HUDEP-2 (cell line): Measurements from ENCODE around the gene KLHDC9.
A peak's percentile ranks its signal among the peaks of the same experiment; 100 is the strongest.
"Not testable (repeated sequence)": the region's sequence is repeated elsewhere in the genome, so short reads cannot be mapped to it uniquely, and the experiment has no call there.

Experiments used
- DNase-seq, 76 experiments: peaks; one replicate each; lab custom pipeline; 2025; ENCODE audit not compliant: unreplicated experiment in 76 of 76; lab: John Stamatoyannopoulos, UW

Gene KLHDC9, protein sequence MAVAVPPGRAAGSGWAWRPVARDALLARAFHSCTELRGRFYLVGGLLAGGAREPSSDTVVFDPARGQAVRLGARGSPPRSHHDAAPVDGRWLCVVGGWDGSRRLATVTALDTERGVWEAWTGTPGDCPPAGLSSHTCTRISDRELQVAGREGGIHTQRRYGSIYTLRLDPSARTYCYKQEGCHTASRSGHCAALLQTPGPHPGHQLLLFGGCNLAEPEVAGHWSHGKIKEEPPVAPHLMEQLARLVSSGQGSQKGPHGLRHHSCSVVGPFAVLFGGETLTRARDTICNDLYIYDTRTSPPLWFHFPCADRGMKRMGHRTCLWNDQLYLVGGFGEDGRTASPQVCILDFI

DNA sequence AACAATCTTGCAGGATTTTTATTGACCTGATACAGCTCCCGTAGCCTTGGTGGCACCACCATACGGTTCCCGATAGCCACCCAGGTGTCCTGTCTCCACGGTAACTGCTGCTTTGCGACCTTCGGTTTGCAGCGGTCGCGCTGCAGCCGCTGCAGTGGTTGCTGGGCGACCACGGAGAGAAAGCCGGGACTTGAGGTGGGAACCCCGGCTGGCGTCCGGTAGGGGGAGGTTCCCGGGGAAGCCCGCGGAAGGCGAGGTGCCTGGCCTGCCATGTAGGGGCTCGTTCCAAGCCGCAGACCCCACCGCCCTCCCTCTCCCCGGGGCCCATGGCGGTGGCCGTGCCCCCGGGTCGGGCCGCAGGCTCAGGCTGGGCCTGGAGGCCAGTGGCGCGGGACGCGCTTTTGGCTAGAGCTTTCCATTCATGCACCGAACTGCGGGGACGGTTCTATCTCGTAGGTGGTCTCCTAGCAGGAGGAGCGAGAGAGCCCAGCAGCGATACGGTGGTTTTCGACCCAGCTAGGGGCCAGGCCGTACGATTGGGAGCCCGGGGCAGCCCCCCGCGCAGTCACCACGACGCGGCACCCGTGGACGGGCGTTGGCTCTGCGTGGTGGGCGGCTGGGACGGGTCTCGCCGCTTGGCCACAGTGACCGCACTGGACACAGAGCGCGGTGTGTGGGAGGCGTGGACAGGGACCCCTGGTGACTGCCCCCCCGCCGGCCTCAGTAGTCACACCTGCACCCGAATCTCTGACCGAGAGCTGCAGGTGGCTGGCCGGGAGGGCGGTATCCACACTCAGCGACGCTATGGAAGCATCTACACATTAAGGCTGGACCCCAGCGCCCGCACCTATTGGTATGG lies at the start of gene KLHDC9:
TSS of gene KLHDC9 (plus strand) at position 152 of the 859 bp plus-strand sequence. CDS start at position 327, 175 bp downstream.
- peak in 12 of 76 experiments; percentile 6 to 38 (median 20) for DNase-seq

DNA sequence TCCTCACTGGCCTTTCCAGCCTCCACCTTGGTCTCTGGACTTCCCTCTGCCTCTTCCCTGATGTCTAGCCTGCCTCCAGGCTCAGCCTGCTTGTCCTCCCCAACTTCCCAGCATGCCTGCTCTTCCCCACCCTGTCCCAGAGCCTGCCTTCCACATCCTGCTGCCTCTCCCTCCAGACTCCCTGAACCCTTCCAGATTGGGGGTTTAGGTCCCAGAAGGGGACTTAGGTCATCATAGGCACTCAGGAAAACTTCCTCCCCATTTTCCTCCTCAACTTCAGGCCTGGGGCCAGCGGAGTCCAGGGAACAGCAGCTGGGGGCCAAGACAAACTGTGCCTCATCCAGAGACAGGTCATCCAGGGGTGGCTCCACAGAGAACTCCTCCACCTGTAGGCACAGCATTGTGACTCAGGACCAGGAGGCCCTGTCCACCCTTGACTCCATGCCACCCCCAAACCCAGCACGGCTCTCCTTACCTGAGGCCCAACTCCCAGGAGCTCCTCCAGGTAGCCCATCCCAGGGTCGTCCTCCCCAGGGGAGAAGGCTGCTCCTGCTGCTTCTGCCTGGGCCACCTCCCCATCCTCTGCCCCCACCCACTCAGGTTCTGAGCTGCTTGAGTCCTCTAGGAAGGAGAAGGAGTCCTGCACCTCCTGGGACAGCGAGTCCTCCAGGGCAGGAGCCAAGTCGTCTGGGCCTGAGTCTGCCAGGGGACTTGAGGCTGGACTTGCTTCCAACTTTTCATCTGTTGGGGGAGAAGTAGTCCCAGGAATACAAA lies 49.0 kb upstream of the KLHDC9 start:
- no peak for DNase-seq

DNA sequence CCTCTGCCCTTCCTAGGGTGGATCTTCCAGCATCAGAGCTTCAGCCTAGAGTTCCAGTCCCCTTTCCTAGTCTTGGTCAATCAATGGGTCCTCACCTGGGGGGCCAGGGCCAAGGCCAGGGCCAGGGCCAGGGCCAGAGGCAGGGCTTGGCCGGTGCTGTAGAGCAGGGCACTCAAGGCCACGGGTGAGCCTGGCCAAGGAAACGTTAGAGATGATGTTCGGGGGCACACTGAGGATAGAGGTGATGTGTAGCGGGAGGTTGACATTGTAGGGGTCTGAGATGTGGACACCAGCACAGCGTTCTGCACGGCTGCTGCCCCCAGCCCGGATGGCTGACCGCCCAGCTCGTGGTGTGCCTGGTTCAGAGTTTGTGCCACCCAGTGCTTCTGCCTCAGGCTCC lies 46.9 kb upstream of the KLHDC9 start:
- no peak for DNase-seq

DNA sequence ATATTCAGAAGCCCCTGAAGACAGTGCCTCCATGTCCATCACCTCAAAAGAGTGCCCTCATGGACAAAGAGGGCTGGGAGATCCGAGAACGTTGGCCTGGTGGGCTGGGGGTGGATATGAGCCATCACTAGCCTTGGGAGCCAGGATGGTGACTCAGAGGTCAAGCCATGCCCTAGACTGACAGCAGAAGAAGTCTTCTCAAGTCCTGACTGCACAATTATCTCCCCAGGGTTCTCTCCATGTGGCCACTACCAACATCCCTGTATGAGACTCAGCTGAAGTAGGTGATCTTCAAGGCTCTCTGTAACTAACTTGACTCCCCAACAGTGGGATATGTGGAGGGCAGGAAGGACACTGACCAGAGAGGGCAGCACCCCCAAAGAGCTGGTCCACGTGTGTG lies 45.3 kb upstream of the KLHDC9 start:
- DNase-seq, result no peak

DNA sequence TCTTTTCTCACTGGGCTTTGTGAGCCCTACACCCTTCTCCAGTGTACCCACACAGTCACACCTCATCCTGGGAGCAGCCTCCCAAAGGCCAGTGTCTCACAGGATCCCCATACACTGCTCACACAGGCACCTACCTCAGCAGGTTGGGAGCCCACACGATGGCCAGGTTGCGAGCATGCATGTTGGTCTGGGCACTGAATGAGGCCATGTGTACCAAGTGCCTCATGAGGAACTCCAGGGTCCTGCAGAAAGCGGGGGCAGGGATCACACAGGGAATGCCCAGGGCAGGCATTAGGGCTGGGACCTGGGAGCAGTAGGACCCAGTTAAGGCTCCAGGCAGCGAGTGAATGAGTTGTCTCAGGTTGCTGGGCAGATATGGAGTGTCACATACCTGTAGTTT lies 43.9 kb upstream of the KLHDC9 start:
- no peak for DNase-seq

DNA sequence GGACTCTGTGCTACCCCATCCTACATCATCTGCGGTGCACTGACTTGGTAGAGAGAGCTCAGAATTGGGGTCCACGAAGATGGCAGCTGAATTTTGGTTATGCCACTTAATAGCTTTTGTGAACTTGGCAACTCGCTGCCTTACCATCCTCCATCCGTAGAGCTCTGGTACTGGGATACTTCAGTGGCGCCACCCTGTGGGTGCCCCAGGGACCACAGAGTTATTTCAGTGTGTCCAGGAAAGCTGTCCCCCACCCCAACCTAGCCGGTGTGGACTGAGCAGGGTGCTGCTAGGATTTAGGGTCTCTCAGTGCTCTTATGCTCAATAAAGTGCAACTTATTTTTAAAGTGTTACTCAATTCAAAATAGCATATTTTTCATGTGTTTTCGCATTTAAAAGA lies 43.4 kb upstream of the KLHDC9 start:
- peak in 2 of 76 experiments; percentile 13 for DNase-seq

DNA sequence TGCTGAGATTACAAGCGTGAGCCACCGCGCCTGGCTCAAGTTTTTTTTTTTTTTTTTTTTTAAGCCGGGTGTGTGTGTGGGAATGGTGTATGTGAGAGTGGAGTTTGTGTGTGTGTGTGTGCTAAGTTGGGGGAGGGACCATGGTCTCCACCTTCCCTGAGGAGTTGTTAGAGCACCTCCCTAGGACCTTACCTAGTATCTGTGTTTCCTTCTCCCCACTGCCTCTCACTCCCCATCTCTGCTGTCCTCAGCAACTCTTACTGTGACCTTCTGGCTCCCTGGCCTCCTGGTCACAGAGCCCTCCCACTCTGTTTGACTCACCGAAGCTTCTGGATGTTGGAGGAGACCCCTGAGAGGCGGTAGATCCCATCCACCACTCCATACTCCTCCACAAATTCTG lies 38.9 kb upstream of the KLHDC9 start:
- DNase-seq, result no peak

DNA sequence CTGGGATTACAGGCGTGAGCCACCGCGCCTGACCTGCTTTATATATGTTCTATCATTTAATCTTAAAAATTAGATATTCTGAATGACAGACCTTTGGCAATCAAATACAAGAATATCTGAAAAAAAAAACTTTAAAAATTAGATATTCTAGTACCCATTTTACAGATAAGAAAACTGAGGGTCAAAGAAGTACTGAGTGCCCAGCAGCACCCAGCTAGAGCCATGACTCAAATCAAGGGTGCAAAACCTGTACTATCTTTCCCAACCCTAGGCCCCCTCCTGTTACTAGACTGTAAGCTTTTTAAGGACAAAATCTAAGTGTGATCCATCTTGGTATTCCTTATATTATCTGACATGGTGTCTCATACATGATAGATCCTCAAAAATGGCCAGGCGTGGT lies 36.7 kb upstream of the KLHDC9 start:
- DNase-seq, result no peak

DNA sequence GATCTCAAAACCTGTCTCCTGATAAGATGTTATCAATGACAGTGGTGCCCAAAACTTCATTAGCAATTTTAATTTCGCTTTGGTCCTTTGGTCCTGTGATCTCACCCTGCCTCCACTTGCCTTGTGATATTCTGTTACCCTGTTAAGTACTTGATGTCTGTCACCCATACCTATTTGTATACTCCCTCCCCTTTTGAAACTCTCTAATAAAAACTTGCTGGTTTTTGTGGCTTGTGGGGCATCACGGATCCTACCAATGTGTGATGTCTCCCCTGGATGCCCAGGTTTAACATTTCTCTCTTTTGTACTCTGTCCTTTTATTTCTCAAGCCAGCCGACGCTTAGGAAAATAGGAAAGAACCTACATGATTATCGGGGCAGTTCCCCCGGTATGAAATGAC lies 34.2 kb upstream of the KLHDC9 start:
- not testable (repeated sequence) for DNase-seq

DNA sequence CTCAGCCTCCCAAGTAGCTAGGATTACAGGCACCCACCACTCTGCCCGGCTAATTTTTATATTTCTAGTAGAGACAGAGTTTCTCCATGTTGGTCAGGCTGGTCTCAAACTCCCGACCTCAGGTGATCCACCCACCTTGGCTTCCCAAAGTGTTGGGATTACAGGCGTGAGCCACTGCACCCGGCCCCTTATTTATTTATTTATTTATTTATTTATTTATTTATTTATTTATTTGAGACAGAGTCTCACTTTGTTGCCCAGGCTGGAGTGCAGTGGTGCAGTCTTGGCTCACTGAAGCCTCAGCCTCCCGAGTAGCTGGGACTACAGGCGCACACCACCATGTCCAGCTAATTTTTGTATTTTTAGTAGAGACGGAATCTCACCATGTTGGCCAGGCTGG lies 32.5 kb upstream of the KLHDC9 start:
- DNase-seq, result not testable (repeated sequence)

DNA sequence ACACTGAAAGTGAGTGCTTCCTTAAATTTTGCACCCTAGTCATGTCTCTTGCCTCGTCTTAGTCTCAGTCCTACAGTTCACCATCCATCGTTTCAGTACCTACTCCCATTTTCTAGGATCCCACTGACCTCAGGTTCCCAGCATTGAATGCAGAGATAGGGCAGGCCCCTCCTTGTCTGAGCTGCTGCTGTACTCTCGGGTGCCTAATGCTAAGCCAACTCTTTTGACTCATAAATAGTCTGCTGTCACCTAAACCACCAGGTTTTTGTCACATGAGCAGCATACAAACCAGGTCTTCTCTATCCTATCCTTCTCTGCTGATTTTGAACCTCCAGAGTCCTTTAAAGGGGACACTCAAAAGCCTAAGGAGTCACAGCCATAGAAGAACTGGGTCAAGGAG lies 31.5 kb upstream of the KLHDC9 start:
- no peak for DNase-seq

DNA sequence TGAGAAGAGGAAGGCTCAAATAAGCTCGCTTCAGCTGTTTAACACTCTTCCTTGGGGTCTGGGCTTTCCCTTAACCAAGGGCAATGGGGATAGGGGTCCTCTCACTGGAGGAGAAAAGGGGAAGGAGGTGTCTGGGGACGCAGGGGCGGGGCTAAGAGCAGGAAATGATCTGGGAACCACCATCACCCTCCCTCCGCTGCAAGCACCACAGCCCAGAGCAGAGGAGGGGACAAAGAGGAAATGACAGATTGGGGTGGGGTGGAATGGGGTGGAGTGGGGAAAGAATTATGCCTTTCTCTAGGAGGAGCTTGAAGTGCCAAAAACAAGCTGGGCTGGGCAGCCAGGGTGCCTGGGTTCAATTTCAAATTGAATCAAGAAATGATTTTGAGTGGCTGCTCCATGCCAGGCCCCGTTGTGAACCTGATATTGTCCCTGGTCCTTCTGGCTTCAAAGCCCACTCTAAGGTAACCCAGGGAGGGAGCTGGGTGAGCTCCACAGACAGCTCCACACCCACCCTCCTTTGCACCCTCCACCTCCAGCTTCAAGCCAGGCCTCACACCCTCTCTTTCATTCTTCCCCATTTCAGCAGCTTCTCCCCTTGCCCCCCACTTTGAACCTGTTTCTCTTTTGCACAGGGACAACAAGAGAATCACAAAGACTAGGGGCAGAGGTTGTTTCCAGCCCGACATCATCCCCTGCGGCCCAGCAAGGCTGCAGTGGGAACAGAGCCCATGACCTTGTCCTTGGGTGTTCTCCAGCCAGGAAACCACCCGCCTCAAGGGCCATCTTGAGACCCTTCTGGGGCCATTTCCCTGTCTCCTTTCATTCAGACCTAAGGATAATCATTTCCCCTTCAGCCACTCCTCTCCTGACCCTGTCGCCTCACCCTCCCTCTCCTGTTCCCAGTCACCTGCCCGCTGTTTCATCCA lies 29.6 kb upstream of the KLHDC9 start:
- peak in 18 of 76 experiments; percentile 2 to 36 (median 20) for DNase-seq

DNA sequence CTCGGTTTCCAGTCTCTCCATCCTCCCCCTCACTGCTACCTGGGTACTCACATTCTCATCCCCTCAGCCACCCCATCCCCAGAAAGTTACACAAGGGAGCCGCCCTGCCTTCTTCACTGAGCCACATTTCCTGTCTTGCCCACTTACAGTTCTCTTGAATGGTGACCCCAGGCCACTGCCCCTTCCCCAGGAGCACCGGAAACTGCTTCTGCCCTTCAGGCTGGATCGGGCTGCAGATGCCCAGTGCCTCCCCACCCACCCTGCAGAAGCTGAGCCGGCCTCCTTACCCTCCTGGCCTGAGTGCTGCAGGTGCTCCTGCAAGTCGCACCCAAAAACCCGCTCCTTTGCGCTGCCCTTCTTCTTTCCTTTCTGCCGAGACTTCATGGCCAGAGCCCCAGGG lies 28.9 kb upstream of the KLHDC9 start:
- DNase-seq, result no peak

DNA sequence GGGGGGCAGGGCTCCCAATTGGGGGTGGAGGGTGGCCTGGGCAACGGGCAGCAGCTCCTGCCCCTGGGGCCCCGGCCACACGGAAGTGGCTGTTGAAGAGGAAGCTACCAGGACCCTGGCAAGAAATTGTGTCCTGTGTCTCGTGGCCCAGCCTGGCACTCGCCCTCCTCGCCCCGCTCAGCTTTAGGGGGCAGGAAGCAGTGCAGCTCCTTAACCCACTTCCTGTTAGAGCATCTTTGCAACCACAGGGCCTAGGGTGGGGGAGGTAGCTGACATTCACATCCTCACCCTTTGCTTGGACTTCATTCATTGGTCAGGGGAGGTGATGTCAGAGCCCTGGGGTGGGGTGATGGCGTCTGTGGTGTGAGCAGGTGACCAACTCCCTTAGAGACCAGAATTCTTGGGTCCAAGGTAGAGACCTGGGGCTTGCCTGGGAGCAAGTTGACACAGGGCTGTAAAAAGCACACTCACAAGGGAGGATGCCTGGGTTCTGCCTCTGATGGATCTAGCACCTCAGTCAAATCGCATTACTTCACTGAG lies 28.4 kb upstream of the KLHDC9 start, which contains the start of gene ARHGAP30:
TSS of gene ARHGAP30 (minus strand) at position 161 of the 540 bp plus-strand sequence. CDS start 267 bp downstream, outside the sequence.
- DNase-seq, result peak in 1 of 76 experiments; percentile 24

DNA sequence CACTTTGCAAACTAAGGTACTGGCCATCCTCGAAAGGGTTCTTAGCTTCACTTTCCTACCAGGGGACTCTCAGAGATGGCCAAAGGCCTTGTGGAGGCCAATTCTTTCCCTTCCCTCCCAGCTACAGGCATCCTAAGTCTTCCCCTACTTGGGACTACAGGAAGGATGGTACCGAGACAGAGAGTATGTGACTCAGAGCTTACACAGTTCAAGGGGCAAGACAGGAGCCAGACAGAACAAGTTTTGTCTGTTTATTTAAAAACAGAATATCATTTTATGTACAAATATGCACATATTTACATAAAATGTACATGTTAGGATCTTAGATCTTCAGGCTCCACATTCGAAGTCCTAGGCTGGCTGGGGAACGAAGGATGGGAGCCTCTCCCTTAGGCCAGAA lies 27.4 kb upstream of the KLHDC9 start:
- no peak for DNase-seq

DNA sequence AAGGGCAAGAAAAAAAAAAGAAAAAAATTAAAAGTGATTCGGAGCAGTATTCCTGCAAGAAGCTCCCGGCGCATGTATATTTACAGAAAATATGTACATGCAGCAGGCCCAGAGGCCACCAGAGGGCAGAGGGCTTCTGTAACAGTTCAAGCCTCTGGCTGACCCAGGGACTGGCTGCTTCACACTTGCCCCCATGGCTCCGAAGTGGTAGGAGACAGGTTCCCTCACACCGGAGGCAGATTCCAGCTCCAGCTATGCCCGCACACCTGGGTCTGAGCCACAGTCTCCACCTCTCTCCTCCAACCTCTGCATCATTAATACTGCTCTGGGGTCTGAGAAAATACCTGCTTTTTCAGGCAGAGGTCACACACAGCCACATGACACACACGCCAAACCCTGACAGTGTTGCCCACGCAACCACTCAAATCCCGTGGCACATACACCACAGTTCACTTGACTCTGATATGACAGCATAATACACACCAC lies 26.2 kb upstream of the KLHDC9 start:
- peak in 48 of 76 experiments; percentile 5 to 63 (median 30) for DNase-seq

DNA sequence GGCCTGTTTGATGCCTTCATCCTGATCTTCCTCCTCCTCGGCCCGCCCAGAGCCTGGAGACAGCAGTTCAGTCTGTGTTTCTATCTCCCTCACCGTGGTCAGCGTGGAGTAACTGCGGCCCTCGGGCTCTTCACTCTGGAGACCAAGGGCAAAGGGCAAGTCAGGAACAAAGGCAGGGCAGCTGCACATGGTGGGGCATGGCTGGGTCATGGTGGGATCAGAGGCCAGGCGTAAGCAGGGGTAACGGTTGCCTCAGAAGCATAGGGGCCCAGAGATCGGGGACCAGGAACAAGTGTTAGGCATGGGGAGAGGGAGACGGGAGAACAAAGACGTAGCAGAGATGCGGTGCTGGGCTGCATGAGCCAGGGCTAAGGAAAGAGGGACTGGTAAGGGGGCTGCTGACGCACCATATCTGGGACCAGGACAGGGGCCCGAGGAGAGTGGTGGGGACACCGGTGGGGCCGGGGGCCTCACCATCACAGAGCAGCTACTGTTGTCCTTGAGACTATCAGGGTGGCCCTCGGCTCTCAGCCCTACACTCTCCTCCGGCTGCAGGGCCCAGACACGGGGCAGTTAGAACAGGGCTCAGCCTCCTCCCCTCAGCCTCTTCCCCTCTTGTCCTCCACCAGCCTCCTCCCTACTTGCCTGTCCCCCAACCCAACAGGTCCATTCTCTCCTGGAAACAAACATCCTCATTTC lies 25.3 kb upstream of the KLHDC9 start:
- DNase-seq, result no peak

DNA sequence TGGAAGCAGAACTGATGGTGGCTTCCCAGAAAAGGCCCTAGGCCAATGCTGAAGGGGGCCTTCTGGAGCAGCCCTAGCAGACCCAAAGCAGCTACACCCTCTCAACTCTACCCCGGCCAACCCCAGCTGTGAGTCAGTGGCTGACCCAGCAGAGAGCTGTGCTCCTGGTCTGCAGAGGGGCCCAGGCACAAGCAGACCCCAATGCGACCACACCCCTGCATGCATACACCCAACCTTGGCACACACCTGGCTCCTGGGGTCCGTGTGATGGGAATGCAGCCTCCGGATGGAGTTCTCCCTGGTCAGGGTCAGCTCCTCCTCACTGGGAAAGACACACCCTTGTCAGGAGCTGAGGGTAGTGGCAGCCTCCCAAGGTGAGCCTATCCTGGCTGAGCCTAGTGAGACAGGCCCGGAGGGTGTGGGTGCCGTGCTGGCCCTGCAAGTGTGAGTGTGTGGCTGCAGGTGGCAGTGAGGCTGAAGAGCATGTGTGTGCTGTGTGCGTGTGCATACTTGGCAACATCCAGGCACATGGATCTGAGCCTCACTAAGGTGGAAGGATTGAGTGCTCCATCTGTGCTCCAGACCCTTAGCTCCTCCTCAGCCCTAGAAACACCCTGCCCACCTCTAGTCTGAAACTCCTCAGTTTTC lies 24.6 kb upstream of the KLHDC9 start:
- peak in 1 of 76 experiments; percentile 2 for DNase-seq
